Colonic mucosa (tissue), 4 donors: ENCODE measurements around the gene LRRIQ4. TPM values are rescaled to one million over a fixed set of nuclear protein-coding genes. Genes with fewer than 3 reads are reported as not detected.
A peak's percentile ranks its signal among the peaks of the same experiment; 100 is the strongest.

Experiments
- DNase-seq: peaks from one replicate; pipeline ENCODE4 v3.0.0-alpha.2; 2020
- H3K27ac ChIP-seq: fragments of 200-600 bp; one replicate; pipeline ENCODE4 v1.8.0; 2021
- H3K27me3 ChIP-seq: fragments of 200-600 bp; one replicate; pipeline ENCODE4 v1.8.0; 2021
- H3K36me3 ChIP-seq: fragments of 200-600 bp; one replicate; pipeline ENCODE4 v1.8.0; 2021
- H3K4me1 ChIP-seq: fragments of 200-600 bp; one replicate; pipeline ENCODE4 v1.8.0; 2021; ENCODE audit warnings: mild to moderate bottlenecking
- H3K4me3 ChIP-seq: fragments of 200-600 bp; one replicate; pipeline ENCODE4 v1.8.0; 2021
- H3K9ac ChIP-seq, 2 donors: one replicate each; pipeline ENCODE4 v1.7.0; 2013; ENCODE audit warnings: control low read depth in 2 of 2, low read depth in 2 of 2, low read length in 2 of 2
- H3K9me3 ChIP-seq: fragments of 200-600 bp; one replicate; pipeline ENCODE4 v1.8.0; 2021
- CTCF ChIP-seq: fragments of 200-600 bp; IDR thresholded peaks from one replicate; pipeline ENCODE4 v1.8.0; 2022; ENCODE audit warnings: antibody characterized with exemption, mild to moderate bottlenecking
- intact Hi-C: fragments of 100-400 bp; cut with DNase I; formaldehyde crosslinking; loops from one replicate; pipeline ENCODE4 v1.14.1; 2022
- total RNA-seq, 2 donors: library from RNA; stranded (reverse); fragmentation: NEBNext Ultra II Directional in 1 of 2; extraction: Animal tissue kit (Norgen Biotek cat#: 25700) in 1 of 2; gene quantifications; one replicate each; pipeline ENCODE4 v1.2.1, GENCODE V29; 2021
- donor health status: healthy.
- donor health status: DM: no; HTN: no; CAD: no.
- donor health status: DM: no; HTN: no; CAD: no.

LRRIQ4 gene
- total RNA-seq = not detected

- H3K4me1 ChIP-seq = no peaks in the 10 kb centered on the region
- peak within 1 kb of the TSS; percentile 32 for H3K27ac ChIP-seq
- no peaks in the 10 kb centered on the region for H3K9me3 ChIP-seq
- no peaks in the 10 kb centered on the region for H3K27me3 ChIP-seq
- peak within 1 kb of the TSS; percentile 38 to 74 for H3K9ac ChIP-seq
- peak; percentile 84 for DNase-seq
- TF ChIP-seq CTCF = no peak
- intact Hi-C loops = no loop called here
- peak within 1 kb of the TSS; percentile 57 for H3K4me3 ChIP-seq
- H3K36me3 ChIP-seq = no peaks in the 10 kb centered on the region
Observed at GRCh38 chr3:169812332-169813235, at the start of gene LRRIQ4, which contains the start of gene LRRC34. LRRIQ4 (plus strand) TSS chr3:169812870; CDS start chr3:169821922, 9,052 bp downstream. LRRC34 (minus strand) TSS chr3:169812904; CDS start chr3:169812548, 356 bp downstream.

- DNase-seq = peak; percentile 64
- TF ChIP-seq CTCF = no peak
- H3K27ac ChIP-seq = peak overlapping the region; percentile 90
- peak overlapping the region; percentile 93 to 100 for H3K9ac ChIP-seq
- no peaks in the 10 kb centered on the region for H3K27me3 ChIP-seq
- peak overlapping the region; percentile 62 for H3K4me3 ChIP-seq
- H3K4me1 ChIP-seq = no peaks in the 10 kb centered on the region
- H3K36me3 ChIP-seq = no peaks in the 10 kb centered on the region
- intact Hi-C loops = no loop called here
- no peaks in the 10 kb centered on the region for H3K9me3 ChIP-seq
Observed at GRCh38 chr3:169764312-169764881, 48.3 kb upstream of the LRRIQ4 start.

- Histone ChIP-seq H3K27ac (peak within 1 kb of the TSS; percentile 90), H3K4me1 (no peaks in the 10 kb centered on the region), H3K4me3 (peak within 1 kb of the TSS; percentile 62), H3K9me3 (no peaks in the 10 kb centered on the region), H3K27me3 (no peaks in the 10 kb centered on the region), H3K9ac (peak within 1 kb of the TSS; percentile 93 to 100), H3K36me3 (no peaks in the 10 kb centered on the region)
- TF ChIP-seq CTCF = no peak
- intact Hi-C loops = loop anchor here (5.0 kb wide), 1 partner anchor 272 kb away; the partner anchor contains the start of gene GPR160
- peak; percentile 93 for DNase-seq
Observed at GRCh38 chr3:169764882-169765612, 47.6 kb upstream of the LRRIQ4 start, which contains the start of gene TERC. TERC (minus strand) TSS chr3:169765060.

- peak; percentile 70 for DNase-seq
- TF ChIP-seq CTCF = no peak
- Histone ChIP-seq H3K36me3 (no peaks in the 10 kb centered on the region), H3K9ac (peak within 1 kb of the TSS; percentile 90 to 94), H3K9me3 (no peaks in the 10 kb centered on the region), H3K4me3 (peak within 1 kb of the TSS; percentile 48), H3K4me1 (peaks cover 7% of the 10 kb centered on the region), H3K27me3 (no peaks in the 10 kb centered on the region), H3K27ac (peak within 1 kb of the TSS; percentile 85)
- intact Hi-C loops = loop anchor here (5.0 to 10.0 kb wide), 2 partner anchors 215 to 268 kb away; partner anchors contain the start of gene GPR160
Observed at GRCh38 chr3:169769287-169770181, 43.1 kb upstream of the LRRIQ4 start, which contains the start of gene ACTRT3. ACTRT3 (minus strand) TSS chr3:169769561; CDS start chr3:169769520, 41 bp downstream.
